ENCODE measurements around the gene IRX3. TPM values are rescaled to one million over a fixed set of nuclear protein-coding genes. Genes with fewer than 3 reads are reported as not detected.

IRX3 gene
- total RNA-seq = 0.07 and 2.2 TPM in 2 replicates

DNA sequence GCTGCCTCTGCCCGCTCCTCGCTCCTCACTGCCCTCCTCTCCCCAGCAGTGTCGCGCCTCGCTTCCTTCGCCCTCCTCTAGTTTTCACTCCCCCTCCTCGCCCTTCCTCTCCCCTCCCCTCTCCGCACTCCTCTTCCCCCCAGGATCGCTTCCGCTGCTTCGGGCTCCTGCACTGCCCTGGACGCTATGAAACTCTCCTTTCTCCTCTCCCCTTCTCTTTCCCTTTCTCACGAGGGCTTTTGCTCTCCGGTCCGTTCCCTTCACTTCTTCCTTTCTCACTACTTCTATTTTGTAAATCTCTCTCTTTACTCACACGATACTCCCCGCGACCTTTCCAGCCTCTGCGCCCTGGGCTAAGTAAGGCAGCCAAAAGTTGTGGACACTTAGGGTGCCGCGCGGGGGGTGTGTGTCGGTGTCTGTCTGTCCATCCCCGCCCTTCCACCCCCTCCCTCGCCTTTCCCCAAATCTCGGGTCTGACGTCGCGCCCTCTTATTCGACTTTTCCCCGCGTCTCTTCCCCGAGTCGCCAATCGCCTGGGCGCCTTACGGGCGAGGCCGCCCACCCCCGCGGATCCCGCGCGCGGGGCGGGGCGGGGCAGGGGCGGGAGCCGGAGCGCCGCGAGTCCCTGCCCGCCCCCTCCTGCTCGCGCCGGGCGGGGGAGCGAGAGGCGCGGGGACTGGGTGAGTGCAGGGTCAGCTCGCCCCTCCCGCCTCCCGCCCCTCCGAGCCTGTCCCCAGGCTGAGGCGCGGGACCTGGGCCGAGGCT, at the start of gene IRX3:
TSS of gene IRX3 (minus strand) at position 422 of the 765 bp plus-strand sequence. CDS start 737 bp downstream, outside the sequence.
- DNase-seq (ENCODE audit: low read depth, low spot score) = no peak

- no peak for DNase-seq (ENCODE audit: low read depth, low spot score)
Measured at GRCh38 chr16:54335230-54335629, 48.6 kb upstream of the IRX3 start.

GRCh38 chr16:54334208-54334607, 47.6 kb upstream of the IRX3 start:
- no peak for DNase-seq (ENCODE audit: low read depth, low spot score)

GRCh38 chr16:54331241-54332002, 44.8 kb upstream of the IRX3 start:
- DNase-seq (ENCODE audit: low read depth, low spot score) = no peak

GRCh38 chr16:54327609-54328008, 41.0 kb upstream of the IRX3 start:
- no peak for DNase-seq (ENCODE audit: low read depth, low spot score)

DNA sequence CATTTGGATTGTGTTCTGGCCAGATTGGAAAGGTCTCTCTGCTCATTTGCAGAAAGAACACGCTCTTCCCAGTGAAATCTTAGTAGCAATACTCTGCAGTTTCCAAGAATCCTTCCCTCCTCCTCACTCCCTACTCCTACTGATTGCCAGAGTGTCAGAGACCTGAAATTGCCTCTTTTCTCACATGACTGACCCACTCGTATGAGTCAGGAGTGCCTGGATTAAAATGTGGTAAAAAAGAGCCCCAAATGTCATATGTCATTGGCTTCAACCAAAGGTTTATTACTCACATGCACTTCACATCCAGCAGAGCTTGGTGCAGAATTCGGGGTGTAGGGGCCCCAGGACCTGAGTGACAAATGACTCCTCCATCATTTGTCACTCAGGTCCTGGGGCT, 39.7 kb upstream of the IRX3 start:
- no peak for DNase-seq (ENCODE audit: low read depth, low spot score)

DNA sequence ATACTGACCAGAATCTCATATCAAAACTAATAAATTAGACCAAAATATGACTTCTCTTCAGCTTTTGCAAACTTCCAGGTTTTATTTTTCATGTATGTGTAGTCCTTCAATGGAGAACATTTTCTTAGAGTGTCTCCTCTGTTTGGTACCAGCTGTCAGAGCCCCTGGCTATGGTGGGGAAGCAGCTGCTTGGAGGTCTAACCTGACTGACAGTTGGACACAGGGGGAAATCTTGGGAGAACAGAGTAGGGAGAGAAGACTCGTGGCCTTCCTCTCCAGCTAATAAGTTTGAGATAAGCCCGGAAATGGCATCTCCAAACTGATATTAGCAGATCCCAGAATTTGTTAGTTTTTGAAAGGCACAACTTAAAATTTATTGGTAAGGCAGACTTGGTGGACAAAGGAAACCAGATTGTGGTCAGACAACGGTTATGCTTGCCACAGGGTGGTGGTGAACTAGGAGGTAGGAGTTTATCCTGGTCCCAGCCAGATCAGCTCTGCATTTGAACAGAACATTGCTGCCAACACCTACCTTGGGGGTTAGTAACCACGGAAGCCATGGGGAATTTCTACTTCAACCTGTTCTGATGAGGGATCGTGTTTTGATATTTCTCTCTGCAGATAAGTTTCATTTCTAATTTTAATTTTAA, 39.2 kb upstream of the IRX3 start:
- no peak for DNase-seq (ENCODE audit: low read depth, low spot score)

- no peak for DNase-seq (ENCODE audit: low read depth, low spot score)
Measured at GRCh38 chr16:54324716-54325115, 38.1 kb upstream of the IRX3 start.

DNA sequence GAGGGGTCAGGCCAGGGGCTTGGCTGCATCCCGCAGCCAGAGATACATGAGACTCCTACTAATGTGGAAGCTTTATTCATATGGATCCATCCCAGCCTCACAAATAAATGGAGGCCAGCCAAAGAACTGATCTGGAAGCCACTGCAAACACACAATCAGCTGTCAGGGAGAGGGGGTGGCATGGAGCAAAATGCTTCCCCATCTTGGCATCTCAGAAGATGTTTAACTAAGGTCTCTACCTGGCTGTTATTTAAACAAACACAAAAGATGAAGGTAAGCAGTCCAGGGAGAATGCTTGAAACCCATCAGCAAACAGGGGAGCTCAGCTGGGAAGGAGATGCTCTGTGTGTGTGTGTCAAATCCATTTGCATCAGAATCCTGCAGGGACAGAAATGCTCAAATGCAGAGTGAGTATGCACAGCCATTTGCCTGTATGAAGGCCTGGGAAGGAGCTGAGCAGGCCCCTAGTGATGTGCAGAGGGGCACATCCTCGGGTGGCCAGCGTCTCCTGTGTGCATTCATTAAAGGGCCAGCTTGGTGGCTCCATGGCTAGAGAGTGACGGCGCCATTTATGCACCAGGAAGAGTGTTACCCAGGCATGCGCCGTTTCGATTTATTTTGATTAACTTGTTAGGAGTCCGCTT, 34.2 kb upstream of the IRX3 start:
- no peak for DNase-seq (ENCODE audit: low read depth, low spot score)

DNA sequence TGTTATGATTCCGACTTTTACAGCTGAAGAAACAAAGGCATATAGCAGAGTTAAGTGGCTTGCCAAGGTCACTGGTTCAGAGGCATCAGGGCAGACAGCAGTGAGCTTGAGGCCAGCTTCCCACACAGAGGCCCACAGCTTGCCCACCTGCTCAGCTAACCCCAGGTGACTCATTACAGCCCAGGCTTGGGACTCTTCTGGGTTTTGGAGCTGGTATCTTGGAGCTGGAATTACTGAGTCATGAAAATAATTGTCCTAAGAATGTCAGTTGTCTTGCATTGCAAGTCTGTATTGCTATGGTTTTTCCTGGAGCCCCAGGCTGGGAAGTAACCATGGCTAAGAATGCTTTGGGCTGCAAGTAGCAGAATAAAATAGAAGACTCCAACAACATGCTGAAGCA, 32.4 kb upstream of the IRX3 start:
- DNase-seq (ENCODE audit: low read depth, low spot score) = no peak

- no peak for DNase-seq (ENCODE audit: low read depth, low spot score)
Measured at GRCh38 chr16:54317101-54317611, 30.6 kb upstream of the IRX3 start.

- DNase-seq (ENCODE audit: low read depth, low spot score) = no peak
Measured at GRCh38 chr16:54316095-54316889, 29.7 kb upstream of the IRX3 start.

- no peak for DNase-seq (ENCODE audit: low read depth, low spot score)
Measured at GRCh38 chr16:54313789-54314188, 27.2 kb upstream of the IRX3 start.

- no peak for DNase-seq (ENCODE audit: low read depth, low spot score)
Measured at GRCh38 chr16:54312502-54312991, 26.0 kb upstream of the IRX3 start.

- DNase-seq (ENCODE audit: low read depth, low spot score) = no peak
Measured at GRCh38 chr16:54309341-54309740, 22.8 kb upstream of the IRX3 start.

DNA sequence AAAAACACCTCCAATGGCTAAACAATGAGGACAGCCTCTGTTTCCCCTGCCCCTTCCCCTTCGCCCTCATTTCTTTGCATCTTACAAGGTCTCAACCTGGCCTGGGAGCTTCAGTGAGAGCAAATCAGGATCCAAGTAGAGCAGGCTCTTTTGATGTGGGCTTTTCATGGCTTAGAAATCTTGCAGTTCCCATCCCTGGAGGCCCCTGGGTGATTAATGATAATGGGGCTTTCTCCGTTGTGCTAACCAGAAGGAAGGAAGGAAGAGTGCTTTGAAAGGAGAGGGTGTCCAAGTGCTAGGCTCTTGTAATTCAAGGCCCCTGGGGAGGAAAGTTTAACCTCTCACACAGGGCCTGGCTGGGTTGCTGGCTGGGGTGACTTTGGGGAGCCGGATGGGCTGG, 18.5 kb upstream of the IRX3 start:
- no peak for DNase-seq (ENCODE audit: low read depth, low spot score)

DNA sequence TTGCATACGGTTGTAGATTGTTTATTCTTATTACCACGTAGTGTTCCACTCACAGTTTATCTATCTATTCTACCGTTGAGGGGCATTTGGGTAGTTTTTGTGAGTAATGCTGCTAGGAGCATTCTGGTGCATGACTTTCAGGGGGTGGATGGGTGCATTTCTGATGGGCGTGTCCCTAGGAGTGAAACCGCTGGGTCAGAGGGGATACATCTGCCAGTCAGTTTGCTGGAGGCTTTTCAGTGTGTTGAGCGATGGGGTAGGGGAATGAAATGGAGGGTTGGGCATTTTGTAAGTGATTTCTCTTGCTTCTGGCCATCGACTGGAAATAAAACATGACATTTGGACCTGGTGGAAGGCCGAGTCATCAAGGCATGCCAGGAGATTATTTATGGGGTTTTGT, 17.0 kb upstream of the IRX3 start:
- no peak for DNase-seq (ENCODE audit: low read depth, low spot score)

GRCh38 chr16:54297154-54297553, 10.6 kb upstream of the IRX3 start:
- no peak for DNase-seq (ENCODE audit: low read depth, low spot score)

- DNase-seq (ENCODE audit: low read depth, low spot score) = no peak
Measured at GRCh38 chr16:54296543-54296942, 10.0 kb upstream of the IRX3 start.

GRCh38 chr16:54291656-54292487, 5.3 kb upstream of the IRX3 start:
- no peak for DNase-seq (ENCODE audit: low read depth, low spot score)

Measured in pulmonary artery endothelial cell (primary cell).